Stimulated activated CD4-positive, alpha-beta T cell treated with anti-CD3 and anti-CD28 coated beads, Interleukin-15, amount 100 ng/mL, for 1 hour (primary cell): ENCODE measurements around the gene LHX3.
"Not testable (repeated sequence)": the region's sequence is repeated elsewhere in the genome, so short reads cannot be mapped to it uniquely, and the experiment has no call there.

ENCODE experiments used
- DNase-seq, 2 donors: peaks; one replicate each; pipeline ENCODE4 v3.0.0-alpha.2; 2020; ENCODE audit warnings: low read depth in 1 of 2, low spot score in 1 of 2

LHX3 gene

GRCh38 chr9:136242248-136242647 is 37.3 kb upstream of the LHX3 start:
- DNase-seq: no peak

- no peak for DNase-seq
These were observed 36.6 kb upstream of the LHX3 start for GRCh38 chr9:136241542-136241941.

GRCh38 chr9:136240941-136241340 is 36.0 kb upstream of the LHX3 start:
- no peak for DNase-seq

GRCh38 chr9:136239983-136240330 is 35.0 kb upstream of the LHX3 start:
- DNase-seq: no peak

- DNase-seq: no peak
These were observed 34.4 kb upstream of the LHX3 start for GRCh38 chr9:136239135-136239982.

GRCh38 chr9:136238342-136238732 is 33.4 kb upstream of the LHX3 start:
- no peak for DNase-seq

GRCh38 chr9:136237486-136238341 is 32.8 kb upstream of the LHX3 start:
- no peak for DNase-seq

GRCh38 chr9:136236471-136237410 is 31.8 kb upstream of the LHX3 start:
- DNase-seq: not testable (repeated sequence)

GRCh38 chr9:136235709-136236455 is 31.0 kb upstream of the LHX3 start:
- DNase-seq: no peak

- DNase-seq: no peak
These were observed 30.2 kb upstream of the LHX3 start for GRCh38 chr9:136235171-136235570.

GRCh38 chr9:136234597-136234996 is 29.7 kb upstream of the LHX3 start:
- DNase-seq: no peak

- DNase-seq: no peak
These were observed 28.9 kb upstream of the LHX3 start for GRCh38 chr9:136233868-136234267.

- DNase-seq: no peak
These were observed 28.5 kb upstream of the LHX3 start for GRCh38 chr9:136233411-136233810.

- no peak for DNase-seq
These were observed 28.0 kb upstream of the LHX3 start for GRCh38 chr9:136232969-136233368.

GRCh38 chr9:136231478-136232297 is 26.8 kb upstream of the LHX3 start:
- DNase-seq: no peak

GRCh38 chr9:136230773-136231172 is 25.8 kb upstream of the LHX3 start:
- no peak for DNase-seq

- DNase-seq: no peak
These were observed 25.4 kb upstream of the LHX3 start for GRCh38 chr9:136230365-136230764.

GRCh38 chr9:136229096-136230065 is 24.5 kb upstream of the LHX3 start:
- DNase-seq: no peak
